LNCAP (cell line): ENCODE measurements around the gene PBX1.

Experiments used
- CTCF ChIP-seq: fragments of 450-650 bp; IDR thresholded peaks from 2 replicates; pipeline ENCODE4 v1.5.1; 2017; ENCODE audit warnings: mild to moderate bottlenecking

The PBX1 gene

GRCh38 chr1:164567774-164568173, 8.8 kb downstream of the PBX1 start:
- no peak for TF ChIP-seq CTCF

- no peak for TF ChIP-seq CTCF
These were observed 10.3 kb downstream of the PBX1 start for GRCh38 chr1:164569241-164569640.

- no peak for TF ChIP-seq CTCF
These were observed 10.9 kb downstream of the PBX1 start for GRCh38 chr1:164569866-164570265.

- no peak for TF ChIP-seq CTCF
These were observed 12.3 kb downstream of the PBX1 start for GRCh38 chr1:164571333-164571732.

- TF ChIP-seq CTCF, result no peak
These were observed 16.4 kb downstream of the PBX1 start for GRCh38 chr1:164575356-164575886.

GRCh38 chr1:164576291-164577271, 17.6 kb downstream of the PBX1 start:
- no peak for TF ChIP-seq CTCF

- TF ChIP-seq CTCF, result no peak
These were observed 18.3 kb downstream of the PBX1 start for GRCh38 chr1:164577291-164577690.
